PC-9 (cell line): Measurements from ENCODE around the gene TAS1R1.

Source experiments
- EZH2 ChIP-seq: fragments of 200-600 bp; sonication (generic); IDR thresholded peaks from 2 replicates; pipeline ENCODE4 v1.8.0; 2017; ENCODE audit warnings: antibody characterized with exemption, low read depth
- TF ChIP-seq, protein P1 (sequence below): fragments of 200-600 bp; sonication (generic); conservative IDR thresholded peaks from 2 replicates; pipeline ENCODE4 v1.6.1; 2017; ENCODE audit warnings: mixed run types, antibody characterized with exemption, mild to moderate bottlenecking, moderate library complexity

- TF ChIP-seq, protein P1, sequence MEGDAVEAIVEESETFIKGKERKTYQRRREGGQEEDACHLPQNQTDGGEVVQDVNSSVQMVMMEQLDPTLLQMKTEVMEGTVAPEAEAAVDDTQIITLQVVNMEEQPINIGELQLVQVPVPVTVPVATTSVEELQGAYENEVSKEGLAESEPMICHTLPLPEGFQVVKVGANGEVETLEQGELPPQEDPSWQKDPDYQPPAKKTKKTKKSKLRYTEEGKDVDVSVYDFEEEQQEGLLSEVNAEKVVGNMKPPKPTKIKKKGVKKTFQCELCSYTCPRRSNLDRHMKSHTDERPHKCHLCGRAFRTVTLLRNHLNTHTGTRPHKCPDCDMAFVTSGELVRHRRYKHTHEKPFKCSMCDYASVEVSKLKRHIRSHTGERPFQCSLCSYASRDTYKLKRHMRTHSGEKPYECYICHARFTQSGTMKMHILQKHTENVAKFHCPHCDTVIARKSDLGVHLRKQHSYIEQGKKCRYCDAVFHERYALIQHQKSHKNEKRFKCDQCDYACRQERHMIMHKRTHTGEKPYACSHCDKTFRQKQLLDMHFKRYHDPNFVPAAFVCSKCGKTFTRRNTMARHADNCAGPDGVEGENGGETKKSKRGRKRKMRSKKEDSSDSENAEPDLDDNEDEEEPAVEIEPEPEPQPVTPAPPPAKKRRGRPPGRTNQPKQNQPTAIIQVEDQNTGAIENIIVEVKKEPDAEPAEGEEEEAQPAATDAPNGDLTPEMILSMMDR = no peak
- no peak for TF ChIP-seq EZH2
Observed at GRCh38 chr1:6625584-6626149, 70.6 kb downstream of the TAS1R1 start.
